ENCODE data around the gene CAV1.

Gene CAV1

DNA sequence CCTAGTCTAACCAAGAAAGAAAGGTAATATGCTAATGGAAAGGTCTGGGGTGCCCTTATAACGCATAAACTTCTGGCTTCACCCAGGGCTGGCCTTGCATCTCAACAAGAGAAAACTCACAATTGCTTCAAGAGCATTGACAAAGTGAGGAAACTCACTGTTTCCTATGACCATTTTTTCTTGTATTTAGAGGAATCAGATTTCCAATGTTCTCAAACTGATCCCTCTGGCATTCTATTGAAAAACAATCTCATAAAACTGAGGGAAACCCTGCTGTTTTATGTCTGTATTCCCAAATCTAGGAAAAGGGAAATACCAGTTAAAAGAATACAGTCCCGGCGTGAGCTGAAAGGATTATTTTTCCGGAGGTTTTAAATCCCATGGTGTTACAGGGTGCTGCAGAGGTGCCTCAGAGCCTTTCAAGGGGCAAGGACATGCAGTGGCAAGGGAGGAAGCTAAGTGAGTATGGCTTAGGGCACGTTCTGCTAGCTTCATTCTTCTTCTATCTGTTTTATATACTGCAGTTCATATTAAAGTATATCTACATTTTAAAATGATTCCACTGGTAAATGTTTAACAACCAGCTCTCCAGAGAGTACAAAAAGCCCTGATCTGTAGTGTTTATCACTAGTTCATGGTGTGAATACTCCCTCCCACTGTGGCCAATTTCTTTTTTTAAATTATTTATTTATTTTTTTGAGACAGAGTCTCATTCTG lies 68.7 kb downstream of the CAV1 start:
- no peak overlapping the region for H3K27ac ChIP-seq
- H3K4me3 ChIP-seq = no peak overlapping the region
- TF ChIP-seq, protein P1, sequence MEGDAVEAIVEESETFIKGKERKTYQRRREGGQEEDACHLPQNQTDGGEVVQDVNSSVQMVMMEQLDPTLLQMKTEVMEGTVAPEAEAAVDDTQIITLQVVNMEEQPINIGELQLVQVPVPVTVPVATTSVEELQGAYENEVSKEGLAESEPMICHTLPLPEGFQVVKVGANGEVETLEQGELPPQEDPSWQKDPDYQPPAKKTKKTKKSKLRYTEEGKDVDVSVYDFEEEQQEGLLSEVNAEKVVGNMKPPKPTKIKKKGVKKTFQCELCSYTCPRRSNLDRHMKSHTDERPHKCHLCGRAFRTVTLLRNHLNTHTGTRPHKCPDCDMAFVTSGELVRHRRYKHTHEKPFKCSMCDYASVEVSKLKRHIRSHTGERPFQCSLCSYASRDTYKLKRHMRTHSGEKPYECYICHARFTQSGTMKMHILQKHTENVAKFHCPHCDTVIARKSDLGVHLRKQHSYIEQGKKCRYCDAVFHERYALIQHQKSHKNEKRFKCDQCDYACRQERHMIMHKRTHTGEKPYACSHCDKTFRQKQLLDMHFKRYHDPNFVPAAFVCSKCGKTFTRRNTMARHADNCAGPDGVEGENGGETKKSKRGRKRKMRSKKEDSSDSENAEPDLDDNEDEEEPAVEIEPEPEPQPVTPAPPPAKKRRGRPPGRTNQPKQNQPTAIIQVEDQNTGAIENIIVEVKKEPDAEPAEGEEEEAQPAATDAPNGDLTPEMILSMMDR (IDR thresholded peaks at IDR 0.05) = no peak
- no peak for DNase-seq (ENCODE audit: low spot score)

DNA sequence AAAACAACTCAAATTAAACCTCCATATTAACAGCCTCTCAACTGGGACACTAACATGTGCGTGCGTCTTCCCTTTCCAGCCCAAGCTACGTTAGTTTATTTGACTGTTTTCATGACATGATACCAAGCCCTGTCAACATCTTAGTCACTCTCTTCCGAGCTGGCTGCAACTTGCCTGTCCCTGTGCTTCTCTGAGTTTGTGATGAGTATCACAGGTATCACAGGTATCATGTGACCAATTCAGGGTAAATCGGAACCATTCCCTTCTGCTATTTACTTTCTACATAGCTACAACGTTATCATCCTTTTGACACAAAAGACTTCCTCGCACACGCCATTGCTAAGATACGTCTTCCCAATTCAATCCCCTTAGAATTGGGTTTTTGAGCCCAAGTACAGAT lies 70.2 kb downstream of the CAV1 start:
- TF ChIP-seq, protein P1 (IDR thresholded peaks at IDR 0.05) = no peak
- no peak overlapping the region for H3K27ac ChIP-seq
- H3K4me3 ChIP-seq = no peak overlapping the region
- no peak for DNase-seq (ENCODE audit: low spot score)

DNA sequence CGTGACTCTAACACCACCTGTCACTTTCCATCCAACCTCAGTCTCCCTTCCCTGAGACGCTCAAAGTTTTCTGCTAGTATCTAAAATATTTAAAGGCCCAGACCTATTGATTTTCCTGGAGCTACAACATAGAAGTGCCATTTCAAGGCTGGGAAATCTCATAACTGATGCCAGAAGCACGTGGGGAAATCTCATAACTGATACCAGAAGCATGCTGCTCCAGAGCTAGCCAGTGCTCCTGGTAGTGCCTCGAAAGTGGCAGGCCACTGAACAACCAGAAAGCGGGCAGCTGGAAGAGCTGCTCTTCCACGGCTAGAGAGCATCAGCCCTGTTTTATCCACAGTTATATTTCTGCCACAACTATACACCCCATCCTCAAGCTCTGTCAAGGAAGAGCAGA lies 72.5 kb downstream of the CAV1 start:
- no peak for DNase-seq (ENCODE audit: low spot score)
- no peak overlapping the region for H3K4me3 ChIP-seq
- TF ChIP-seq, protein P1 (IDR thresholded peaks at IDR 0.05) = no peak
- H3K27ac ChIP-seq = no peak overlapping the region

DNA sequence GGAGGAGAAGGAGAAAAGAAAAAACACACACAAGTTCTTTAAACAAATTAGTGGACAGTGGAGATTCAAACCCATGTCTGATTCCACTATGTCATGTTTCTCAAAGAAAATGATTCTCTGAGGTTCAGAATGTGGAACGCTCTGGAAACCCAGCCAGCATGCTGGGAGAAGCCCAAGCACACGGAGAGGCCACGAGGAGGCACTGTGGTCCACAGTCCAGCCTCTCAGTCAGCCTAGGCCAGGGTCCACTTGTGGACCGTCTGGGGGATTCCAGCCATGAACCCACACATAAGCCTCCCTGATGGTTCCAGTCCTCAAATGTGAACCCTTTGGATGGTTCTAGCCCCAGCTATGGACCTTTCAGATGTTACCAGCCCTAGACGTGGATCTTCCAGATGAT lies 73.4 kb downstream of the CAV1 start:
- Histone ChIP-seq H3K27ac (no peak overlapping the region), H3K4me3 (no peak overlapping the region)
- no peak for DNase-seq (ENCODE audit: low spot score)

GRCh38 chr7:116598861-116599260 lies 74.0 kb downstream of the CAV1 start:
- Histone ChIP-seq H3K27ac (no peak overlapping the region), H3K4me3 (no peak overlapping the region)
- TF ChIP-seq, protein P1 (IDR thresholded peaks at IDR 0.05) = no peak
- no peak for DNase-seq (ENCODE audit: low spot score)

More for the DNA sequence above, 73.4 kb downstream of the CAV1 start:
- TF ChIP-seq, protein P1 (IDR thresholded peaks at IDR 0.05) = no peak

- Histone ChIP-seq H3K4me3 (no peak overlapping the region), H3K27ac (no peak overlapping the region)
- TF ChIP-seq, protein P1 (IDR thresholded peaks at IDR 0.05) = no peak
- DNase-seq (ENCODE audit: low spot score) = no peak
Observed at GRCh38 chr7:116601426-116601825, 76.6 kb downstream of the CAV1 start.

DNA sequence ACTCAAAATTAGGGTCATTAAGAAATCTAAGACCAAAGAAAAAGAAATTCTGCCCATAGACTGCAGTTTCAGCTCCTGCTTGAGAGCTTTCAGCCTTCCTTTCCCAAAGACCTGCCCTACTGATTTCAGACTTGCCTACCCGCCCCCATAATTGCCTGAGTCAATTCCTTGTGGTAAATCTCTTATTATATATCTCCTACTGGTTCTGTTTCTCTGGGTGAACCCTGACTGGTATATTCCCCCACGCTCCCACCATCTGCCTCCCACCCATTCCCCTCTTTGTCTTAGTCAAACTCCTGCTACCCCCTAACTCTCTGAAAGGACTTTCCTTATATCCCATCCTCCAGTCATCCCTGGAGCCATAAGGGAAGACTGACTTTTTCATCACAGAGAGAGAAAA lies 82.5 kb downstream of the CAV1 start:
- TF ChIP-seq, protein P1 (IDR thresholded peaks at IDR 0.05) = no peak
- DNase-seq (ENCODE audit: low spot score) = no peak
- Histone ChIP-seq H3K4me3 (no peak overlapping the region), H3K27ac (no peak overlapping the region)

All from coronary artery (tissue), 2 donors.